MV-4-11 (cell line): Measurements from ENCODE around the gene C16orf54.
"Not testable (repeated sequence)": the region's sequence is repeated elsewhere in the genome, so short reads cannot be mapped to it uniquely, and the experiment has no call there.

Experiments used
- DNase-seq: peaks from one replicate; lab custom pipeline; 2025; lab: John Stamatoyannopoulos, UW

C16orf54 gene

DNA sequence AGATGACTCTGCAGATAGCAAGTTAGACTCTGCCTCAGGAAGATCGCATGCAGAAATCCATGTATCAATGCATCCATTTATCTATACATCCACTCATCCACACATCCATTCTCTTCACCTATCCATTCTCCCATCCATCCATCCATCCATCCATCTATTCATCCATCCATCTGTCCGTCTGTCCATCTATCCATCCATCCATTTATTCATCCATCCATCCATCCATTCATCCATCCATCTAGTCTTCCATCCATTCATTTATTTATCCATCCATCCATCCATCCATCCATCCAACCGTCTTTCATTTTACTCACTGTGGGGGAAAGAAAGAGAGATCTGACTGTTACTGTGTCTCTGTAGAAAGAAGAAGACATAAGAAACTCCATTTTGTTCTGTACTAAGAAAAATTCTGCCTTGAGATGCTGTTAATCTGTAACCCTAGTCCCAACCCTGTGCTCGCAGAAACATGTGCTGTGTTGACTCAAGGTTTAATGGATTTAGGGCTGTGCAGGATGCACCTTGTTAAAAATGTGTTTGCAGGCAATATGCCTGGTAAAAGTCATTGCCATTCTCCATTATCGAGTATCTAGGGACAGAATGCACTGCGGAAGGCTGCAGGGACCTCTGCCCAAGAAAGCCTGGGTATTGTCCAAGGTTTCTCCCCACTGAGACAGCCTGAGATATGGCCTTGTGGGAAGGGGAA lies 5.7 kb downstream of the C16orf54 start:
- DNase-seq, result not testable (repeated sequence)

DNA sequence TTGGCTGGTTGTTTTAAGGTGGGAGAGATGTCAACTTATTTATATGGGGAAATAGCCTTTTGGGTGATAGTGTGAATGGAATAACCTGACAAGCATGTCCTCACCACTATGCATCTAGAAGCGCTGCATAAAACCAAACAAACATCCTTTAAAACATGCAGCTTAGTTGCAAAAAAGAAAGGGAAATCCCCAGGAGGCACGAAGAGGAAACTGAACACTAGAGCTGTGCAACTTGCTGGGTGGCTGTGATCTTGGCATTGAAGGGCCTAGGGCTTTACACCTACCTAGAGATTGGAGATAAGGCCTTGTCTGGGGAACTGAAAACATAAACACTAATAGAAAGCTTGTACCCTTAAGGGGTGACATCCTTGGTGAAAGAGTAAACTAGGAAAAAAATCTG lies 7.3 kb downstream of the C16orf54 start:
- no peak for DNase-seq

DNA sequence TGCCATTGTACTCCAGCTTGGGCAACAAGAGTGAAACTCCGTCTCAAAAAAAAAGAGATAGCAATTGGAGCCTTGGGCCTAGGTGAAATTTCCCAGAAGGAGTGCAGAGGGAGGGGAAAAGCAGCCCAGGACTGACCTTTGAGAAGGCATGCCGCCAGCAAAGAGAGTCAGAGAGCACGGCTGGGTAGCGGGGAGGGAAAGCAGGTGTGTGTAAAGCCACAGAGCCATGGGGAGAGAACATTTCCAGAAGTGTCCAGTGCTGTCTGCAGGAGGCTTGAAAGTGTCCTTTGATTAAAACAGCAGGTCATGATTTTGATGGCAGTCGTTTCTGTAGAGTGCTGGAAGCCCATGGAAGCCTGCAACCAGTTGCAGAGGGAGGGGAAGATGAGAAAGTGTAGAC lies 8.1 kb downstream of the C16orf54 start:
- DNase-seq, result no peak

DNA sequence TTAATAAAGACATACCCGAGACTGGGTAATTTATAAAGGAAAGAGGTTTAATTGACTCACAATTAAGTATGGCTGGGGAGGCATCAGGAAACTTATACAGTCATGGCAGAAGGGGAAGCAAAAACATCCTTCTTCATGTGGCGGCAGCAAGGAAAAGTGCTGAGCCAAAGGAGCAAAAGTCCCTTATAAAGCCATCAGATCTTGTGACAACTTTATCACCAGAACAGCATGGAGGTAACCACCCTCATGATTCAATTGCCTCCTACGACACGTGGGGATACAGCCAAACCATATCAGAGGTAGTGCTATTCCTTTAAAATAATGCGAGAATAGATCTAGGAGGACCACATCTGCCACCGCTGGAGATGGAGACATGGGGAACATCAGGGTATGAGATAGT lies 9.0 kb downstream of the C16orf54 start:
- no peak for DNase-seq

DNA sequence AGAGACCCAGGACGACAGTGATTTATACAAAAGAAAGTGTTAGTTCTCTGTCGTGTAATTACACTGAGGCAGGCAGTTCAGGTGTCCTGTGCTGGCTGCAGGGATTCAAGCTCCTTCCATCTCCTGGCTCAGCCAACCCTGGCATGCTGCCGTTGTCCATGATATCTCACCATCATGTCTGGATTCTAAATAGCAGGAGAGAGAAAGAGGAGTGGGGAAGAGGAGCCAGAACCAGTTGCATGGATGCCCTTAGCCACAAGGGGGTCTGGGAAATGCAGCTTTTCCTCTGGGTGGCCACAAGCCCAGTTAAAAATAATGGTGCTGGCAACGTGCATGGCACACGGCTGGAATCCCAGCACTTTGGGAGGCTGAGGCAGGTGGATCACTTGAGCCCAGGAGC lies 9.7 kb downstream of the C16orf54 start:
- DNase-seq, result no peak

DNA sequence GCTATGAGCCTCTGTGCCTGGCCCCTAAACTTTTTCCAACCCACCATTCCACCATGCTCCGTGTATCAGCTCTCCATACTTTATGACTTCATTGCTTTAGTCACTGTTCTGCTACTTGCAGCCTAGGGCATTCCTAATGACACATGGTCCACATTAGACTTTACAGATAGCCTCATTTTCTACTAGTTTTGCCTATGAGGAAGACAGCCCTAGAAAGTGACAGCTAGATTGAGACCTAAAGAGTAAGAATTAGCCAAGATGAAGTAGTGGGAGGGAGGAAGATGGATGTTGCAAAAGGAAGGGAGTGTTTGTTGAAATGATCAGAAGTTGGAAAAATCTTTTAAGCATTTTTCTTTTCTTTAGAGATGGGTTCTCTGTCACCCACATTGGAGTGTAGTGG lies 11.0 kb downstream of the C16orf54 start:
- DNase-seq, result no peak

DNA sequence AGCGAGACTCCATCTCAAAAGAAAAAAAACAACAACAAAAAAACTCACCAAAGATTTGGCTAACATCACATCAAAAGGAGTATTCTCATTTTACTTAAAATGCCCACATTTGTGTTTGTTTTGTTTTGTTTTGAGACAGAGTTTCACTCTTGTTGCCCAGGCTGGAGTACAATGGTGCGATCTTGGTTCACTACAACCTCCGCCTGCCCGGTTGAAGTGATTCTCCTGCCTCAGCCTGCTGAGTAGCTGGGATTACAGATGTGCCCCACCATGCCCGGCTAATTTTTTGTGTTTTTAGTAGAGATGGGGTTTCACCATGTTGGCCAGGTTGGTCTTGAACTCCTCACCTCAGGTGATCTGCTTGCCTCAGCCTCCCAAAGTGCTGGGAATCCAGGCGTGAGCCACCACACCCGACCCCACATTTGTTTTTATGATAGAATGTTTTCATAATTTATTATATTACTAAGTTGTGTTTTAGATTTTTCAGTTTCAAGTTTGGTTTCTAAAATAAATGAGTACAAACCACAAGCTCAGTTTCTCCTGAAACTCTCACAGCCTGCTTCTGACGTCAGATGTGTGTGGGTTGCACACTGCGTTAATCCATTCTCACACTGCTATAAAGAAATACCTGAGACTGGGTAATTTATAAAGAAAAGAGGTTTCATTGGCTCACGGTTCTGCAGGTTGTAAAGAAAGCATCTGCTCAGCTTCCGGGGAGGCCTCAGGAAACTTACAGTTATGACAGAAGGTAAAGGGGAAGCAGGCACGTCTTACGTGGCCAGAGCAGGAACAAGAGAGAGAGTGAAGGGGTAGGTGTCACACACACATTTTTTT lies 13.8 kb downstream of the C16orf54 start:
- DNase-seq, result not testable (repeated sequence)

DNA sequence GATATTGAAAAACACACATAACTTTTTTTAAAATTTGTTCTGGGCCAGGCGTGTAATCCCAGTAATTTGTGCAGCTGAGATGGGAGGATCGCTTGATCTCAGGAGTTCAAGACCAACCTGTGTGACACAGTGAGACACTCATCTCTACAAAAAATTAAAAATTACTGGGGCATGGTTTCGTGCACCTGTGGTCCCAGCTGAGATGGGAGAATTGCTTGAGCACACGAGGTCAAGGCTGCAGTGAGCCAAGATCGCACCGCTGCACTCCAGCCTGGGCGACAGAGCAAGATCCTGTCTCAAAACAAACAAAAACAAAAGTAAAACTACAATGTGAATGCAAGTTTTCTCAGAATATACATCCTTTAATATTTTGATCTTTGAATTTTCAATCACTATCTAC lies 15.1 kb downstream of the C16orf54 start:
- no peak for DNase-seq

DNA sequence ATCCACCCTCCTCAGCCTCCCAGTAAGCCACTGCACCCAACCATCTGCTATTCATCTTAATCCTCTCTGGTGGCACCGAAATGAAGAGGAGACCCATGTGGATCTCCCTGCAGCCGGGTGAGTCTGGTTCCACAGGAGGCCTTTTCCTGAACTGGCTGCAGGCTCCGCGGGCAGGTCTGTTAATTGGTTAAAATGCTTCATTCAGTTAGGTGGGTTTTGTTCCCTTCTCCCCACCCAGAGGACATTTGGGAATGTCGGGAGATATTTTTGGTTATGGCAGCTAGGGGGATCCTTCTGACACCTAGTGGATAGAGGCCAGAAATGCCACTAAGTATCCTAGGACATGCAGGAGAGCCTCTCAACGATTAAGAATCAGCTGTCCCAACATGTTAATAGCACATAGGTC lies 16.7 kb downstream of the C16orf54 start:
- DNase-seq, result peak; percentile 54

DNA sequence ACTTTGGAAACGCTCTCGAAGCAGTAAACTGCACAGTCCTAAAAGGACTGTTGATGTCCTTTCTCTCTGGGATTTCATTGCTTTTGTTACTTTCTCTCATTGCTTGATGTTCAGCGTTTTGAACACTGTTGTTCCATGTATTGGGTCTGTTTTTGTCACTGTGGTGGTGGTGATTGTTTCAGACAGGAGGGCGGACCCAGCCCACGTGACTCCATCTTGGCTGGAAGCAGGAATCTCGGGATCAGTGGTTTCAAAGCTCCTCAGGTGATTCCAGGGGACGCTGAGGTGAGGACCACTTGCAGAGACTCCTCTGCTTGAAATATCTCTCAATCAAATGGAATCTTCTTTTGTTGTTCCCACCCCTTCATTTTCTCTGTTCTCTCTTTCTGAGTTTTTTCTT lies 18.3 kb downstream of the C16orf54 start:
- no peak for DNase-seq

DNA sequence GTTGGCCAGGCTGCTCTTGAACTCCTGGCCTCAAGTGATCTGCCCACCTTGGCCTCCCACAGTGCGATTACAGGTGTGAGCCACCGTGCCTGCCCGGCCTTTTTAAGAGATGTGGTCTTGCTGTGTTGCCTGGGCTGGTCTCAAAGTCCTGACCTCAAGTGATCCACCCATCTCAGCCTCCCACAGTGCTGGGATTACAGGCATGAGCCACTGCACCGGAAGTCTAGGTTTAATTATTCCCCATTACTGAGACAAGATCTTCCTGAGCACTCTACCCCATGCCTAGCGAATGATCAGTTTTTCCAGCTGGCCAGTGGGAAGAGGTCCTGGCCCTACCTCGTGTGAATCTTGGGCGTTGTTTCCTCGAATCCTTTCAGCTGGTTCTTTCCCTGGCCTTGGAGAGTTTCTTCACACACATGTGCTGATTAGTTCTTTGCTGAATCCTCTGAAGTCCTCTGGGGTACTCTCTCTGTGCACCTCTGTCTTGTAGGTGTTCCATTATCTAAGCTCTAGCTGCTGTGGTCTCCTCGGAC lies 18.9 kb downstream of the C16orf54 start:
- no peak for DNase-seq

DNA sequence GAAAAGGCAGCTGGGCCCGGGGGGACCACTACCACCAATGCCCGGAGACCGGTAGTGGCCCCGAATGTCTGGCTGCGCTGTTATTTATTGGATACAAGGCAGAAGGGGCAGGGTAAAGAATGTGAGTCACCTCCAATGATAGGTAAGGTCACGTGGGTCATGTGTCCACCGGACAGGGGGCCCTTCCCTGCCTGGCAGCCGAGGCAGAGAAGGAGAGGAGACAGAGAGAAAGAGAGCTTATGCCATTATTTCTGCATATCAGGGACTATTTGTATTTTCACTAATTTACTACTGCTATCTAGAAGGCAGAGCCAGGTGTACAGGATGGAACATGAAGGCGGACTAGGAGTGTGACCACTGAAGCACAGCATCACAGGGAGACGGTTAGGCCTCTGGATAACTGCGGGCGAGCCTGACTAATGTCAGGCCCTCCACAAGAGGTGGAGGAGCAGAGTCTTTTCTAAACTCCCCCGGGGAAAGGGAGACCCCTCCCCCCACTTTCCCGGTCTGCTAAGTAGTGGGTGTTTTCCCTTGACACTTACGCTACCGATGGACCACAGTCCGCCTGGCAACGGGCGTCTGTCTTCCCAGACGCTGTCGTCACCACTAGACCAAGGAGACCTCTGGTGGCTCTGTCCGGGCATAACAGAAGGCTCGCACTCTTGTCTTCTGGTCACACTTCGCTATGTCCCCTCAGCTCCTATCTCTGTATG lies 24.5 kb downstream of the C16orf54 start:
- DNase-seq, result peak; percentile 86

DNA sequence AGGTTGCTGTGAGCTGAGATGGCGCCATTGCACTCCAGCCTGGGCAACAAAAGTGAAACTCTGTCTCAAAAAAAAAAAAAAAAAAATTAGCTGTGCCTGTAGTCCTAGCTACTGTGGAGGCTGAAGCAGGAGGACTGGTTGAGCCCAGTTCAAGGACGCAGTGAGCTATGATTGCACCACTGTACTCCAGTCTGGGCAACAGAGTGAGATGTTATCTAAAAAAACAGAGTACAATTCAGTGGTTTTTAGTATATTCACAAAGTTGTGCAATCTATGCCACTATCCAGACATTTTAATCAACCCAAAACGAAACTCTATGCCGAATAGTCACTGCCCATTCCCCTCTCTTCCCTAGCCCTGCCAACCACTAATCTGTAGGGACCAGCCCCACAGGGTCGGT lies 25.1 kb downstream of the C16orf54 start:
- DNase-seq, result peak; percentile 87

DNA sequence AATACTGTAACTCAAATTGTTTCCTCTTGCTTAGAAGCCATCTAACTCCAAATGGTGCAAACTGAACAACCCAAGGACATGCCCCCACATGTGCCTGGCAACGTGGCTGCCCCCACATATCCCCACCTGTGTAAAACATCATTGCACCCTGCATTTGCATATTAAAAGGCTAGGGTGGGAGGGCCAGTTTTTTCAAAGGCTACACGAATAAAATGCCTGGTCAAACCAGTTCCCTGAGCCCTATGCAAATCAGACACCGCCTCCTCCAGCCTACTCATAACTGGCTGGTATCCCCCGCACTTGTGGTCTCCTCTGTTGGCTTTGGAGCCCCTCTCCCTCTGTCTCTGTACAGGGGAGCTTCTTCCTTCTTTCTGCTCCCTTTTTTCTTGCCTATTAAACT lies 26.7 kb downstream of the C16orf54 start:
- DNase-seq, result no peak

DNA sequence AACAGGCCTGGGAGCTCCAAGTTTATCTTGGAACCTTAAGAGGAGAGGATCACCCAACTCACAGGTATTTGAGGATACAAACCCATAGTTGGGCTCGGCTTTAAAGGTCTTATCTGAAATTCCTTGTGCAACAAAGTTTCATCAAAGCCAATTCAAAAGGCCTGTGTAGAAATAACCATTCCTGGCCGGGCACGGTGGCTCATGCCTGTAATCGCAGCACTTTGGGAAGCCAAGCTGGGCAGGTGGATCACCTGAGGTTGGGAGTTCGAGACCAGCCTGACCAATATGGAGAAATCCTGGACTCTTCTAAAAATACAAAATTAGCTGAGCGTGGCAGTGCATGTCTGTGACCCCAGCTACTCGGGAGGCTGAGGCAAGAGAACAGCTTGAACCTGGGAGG lies 28.7 kb downstream of the C16orf54 start:
- DNase-seq, result no peak

DNA sequence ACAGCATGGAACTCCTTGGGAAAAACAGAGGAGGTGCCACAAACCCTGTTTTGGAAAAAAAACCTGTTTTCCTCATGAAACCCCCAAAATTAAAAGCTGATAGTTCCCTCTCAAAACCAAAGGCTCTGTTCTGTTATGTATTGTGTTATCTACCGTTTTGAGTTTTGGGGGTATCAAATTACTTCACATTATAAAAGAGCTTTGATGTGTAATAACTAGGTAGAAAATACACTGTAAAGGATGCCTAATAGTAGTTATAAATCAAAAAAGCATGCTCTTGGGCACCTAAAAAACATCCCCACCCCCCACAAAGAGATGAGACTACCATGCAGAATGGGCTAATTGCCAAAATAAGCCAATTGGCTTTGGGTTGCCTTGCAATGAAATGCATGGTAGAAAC lies 30.8 kb downstream of the C16orf54 start:
- DNase-seq, result no peak

DNA sequence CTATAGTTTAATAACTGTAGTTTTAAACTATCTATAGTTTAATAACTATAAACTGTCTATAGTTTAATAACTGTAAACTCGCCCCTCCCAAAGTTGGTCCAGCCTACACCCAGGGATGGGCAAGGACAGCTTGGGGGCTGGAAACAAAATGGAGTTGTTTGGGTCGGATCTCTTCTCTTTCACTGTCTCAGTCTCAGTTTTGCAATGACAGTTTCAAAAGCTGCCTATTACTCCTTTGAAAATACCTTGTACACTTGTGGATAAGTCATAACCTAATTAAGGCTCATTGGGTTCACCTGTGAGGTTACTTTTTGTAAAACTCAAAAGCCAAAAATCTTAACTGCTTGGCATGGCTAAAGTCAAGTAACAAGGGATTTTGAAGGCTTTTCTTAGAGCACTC lies 31.4 kb downstream of the C16orf54 start:
- no peak for DNase-seq

DNA sequence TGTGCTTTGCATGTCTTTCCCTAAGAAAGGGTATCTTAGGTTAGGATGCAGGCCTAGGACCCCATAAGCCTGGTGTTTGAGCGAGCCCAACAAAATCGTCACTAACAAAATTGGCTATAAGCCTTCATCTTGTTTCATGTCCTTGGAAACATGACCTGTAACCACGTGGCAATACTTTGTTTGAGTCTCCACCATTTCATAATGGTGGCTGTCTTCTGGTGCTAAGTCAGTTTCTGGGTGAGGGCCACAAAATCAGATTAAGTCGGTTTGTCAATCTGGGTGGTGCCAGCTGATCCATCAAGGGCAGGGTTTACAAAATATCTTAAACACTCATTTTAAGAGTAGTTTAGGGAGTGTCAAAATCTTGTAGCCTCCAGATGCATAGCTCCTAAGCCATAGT lies 33.0 kb downstream of the C16orf54 start:
- DNase-seq, result no peak

DNA sequence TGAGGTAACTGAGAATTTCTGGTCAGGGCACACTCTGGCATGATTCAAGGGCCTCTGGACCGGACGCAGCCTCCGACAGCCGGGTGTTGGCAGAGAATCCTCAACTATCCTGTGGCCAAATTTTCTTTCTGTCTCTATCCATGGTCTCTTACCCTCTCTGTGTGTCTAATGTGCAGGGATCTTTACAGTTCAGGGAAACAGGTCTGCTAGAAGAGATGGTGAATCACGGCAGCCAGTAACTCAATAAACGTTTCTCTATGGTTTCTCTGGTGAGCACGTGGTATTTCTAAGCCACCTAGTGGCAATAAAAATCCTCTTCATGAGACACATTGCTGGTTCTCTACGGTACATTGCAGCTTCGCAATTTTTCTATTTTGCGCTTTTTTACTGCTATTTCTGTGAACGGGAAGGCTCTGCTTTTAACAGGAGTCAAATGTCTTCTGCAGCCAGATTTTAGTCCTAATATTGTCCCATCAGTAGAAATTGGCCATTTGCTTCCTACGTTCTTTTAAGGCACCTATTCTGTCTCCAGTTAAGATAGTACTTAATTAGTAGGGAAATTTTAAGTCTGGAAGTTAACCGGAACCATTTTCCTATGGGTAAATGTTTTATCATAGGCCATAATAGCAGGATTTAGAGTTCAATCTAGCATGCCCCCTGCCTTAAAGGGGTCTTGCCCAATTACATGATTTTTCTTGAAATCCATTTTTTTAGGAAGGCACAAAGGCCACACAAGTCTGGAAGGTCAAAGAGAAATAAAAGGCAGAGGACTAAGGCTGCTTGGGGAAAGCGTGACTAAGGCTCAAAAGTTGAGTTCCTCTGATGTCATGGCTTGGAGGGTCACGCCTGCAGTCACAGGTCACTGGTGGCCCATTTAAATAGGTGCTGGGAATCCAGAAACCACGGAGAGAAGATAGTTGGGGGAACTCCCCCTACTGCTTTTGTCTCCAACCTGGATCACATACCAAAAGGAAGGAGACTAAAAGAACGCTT lies 35.3 kb downstream of the C16orf54 start:
- peak; percentile 57 for DNase-seq

DNA sequence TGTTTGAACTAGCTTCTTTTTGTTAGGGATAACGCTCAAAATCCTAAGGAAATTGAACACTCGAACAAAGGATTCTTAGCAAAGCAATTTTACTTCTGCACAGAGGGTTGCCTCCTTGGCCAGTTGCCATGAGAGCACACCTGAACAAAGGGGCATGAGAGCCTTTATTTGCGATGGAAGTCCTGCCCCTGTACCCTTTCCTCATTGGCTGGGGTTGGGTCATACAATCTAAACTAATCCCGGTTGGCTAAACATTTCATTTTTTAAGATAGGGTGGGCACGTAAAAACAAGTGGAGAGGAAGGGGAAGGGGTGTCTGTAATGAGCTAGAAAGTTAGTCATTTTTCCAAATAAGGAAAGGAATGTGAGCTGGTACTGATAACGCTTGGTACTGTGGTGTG lies 36.1 kb downstream of the C16orf54 start:
- not testable (repeated sequence) for DNase-seq

DNA sequence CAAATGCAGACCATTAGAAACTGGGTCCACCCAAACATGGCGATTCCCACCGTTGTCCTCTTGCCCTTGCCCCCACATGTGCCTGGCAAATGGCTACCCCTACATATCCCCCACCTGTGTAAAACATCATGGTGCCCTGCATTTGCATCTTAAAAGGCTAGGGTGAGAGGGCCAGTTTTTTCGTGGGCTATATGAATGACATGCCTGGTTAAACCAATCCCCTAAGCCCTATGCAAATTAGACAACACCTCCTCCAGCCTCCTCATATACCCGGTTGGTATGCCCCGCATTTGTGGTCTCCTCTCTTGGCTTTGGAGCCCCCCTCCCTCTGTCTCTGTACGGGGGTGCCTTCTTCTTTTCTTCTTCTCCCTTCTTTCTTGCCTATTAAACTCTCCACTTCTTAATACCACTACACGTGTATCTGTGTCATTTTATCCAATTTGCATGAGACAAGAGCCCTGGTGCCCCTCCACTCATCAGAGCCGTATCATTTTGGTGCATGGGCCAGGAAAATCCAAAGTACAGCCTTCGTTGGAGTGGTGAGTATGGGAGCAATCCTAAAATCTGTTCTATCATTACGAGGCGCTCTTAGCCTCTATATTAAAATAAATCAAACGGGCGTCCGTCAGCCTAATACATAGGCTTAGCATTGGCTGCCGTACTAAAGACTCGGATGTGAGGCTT lies 36.7 kb downstream of the C16orf54 start:
- no peak for DNase-seq
